ENCODE measurements around the gene ERC1. TPM values are rescaled to one million over a fixed set of nuclear protein-coding genes. Genes with fewer than 3 reads are reported as not detected.

Gene ERC1
- total and polyA plus RNA-seq, 2 donors from 2014 or later = 5.1 to 68.3 TPM

- intact Hi-C loops (cut with DNase I) = no loop called here
- no peak overlapping the region for H3K27ac ChIP-seq (ENCODE audit: low read depth in 2 of 2, low read length in 2 of 2)
- TF ChIP-seq CTCF (IDR thresholded peaks at IDR 0.05; ENCODE audit: borderline replicate concordance, extremely low read depth, insufficient read depth) = no peak
- H3K36me3 ChIP-seq (ENCODE audit: control insufficient read depth in 2 of 3, insufficient read depth in 3 of 3, low read length in 3 of 3) = no peaks in the 10 kb centered on the region
- H3K4me1 ChIP-seq (ENCODE audit: control insufficient read depth in 2 of 3, insufficient read depth in 2 of 3, low read depth in 1 of 3, low read length in 3 of 3) = no peaks in the 10 kb centered on the region
- H3K9ac ChIP-seq (ENCODE audit: low read length in 3 of 3) = no peak overlapping the region
- FAIRE-seq (no peak), DNase-seq (no peak)
- no peaks in the 10 kb centered on the region for H3K27me3 ChIP-seq (ENCODE audit: control insufficient read depth, insufficient read depth, low read length)
- no peak overlapping the region for H3K4me3 ChIP-seq (ENCODE audit: low read length in 3 of 3)
- no peaks in the 10 kb centered on the region for H3K9me3 ChIP-seq (ENCODE audit: control insufficient read depth in 2 of 3, insufficient read depth in 1 of 3, low read length in 3 of 3)
These were observed 28.3 kb downstream of the ERC1 start for GRCh38 chr12:1019283-1019682.

- no peak for TF ChIP-seq CTCF (IDR thresholded peaks at IDR 0.05; ENCODE audit: borderline replicate concordance, extremely low read depth, insufficient read depth)
- intact Hi-C loops (cut with DNase I) = no loop called here
- H3K27me3 ChIP-seq (ENCODE audit: control insufficient read depth, insufficient read depth, low read length) = no peaks in the 10 kb centered on the region
These were observed 29.4 kb downstream of the ERC1 start for GRCh38 chr12:1020389-1020788.

GRCh38 chr12:1022032-1022970 lies 31.3 kb downstream of the ERC1 start:
- no peak for TF ChIP-seq CTCF (IDR thresholded peaks at IDR 0.05; ENCODE audit: borderline replicate concordance, extremely low read depth, insufficient read depth)
- intact Hi-C loops (cut with DNase I) = no loop called here
- H3K9ac ChIP-seq (ENCODE audit: low read length in 3 of 3) = no peak overlapping the region
- no peaks in the 10 kb centered on the region for H3K9me3 ChIP-seq (ENCODE audit: control insufficient read depth in 2 of 3, insufficient read depth in 1 of 3, low read length in 3 of 3)
- H3K27me3 ChIP-seq (ENCODE audit: control insufficient read depth, insufficient read depth, low read length) = no peaks in the 10 kb centered on the region
- no peak overlapping the region for H3K4me3 ChIP-seq (ENCODE audit: low read length in 3 of 3)
- no peak for FAIRE-seq
- H3K36me3 ChIP-seq (ENCODE audit: control insufficient read depth in 2 of 3, insufficient read depth in 3 of 3, low read length in 3 of 3) = no peaks in the 10 kb centered on the region
- no peak overlapping the region for H3K27ac ChIP-seq (ENCODE audit: low read depth in 2 of 2, low read length in 2 of 2)
- no peak for DNase-seq
- H3K4me1 ChIP-seq (ENCODE audit: control insufficient read depth in 2 of 3, insufficient read depth in 2 of 3, low read depth in 1 of 3, low read length in 3 of 3) = no peaks in the 10 kb centered on the region

More at GRCh38 chr12:1020389-1020788, 29.4 kb downstream of the ERC1 start:
- DNase-seq (no peak), FAIRE-seq (no peak)
- no peaks in the 10 kb centered on the region for H3K36me3 ChIP-seq (ENCODE audit: control insufficient read depth in 2 of 3, insufficient read depth in 3 of 3, low read length in 3 of 3)
- H3K9me3 ChIP-seq (ENCODE audit: control insufficient read depth in 2 of 3, insufficient read depth in 1 of 3, low read length in 3 of 3) = no peaks in the 10 kb centered on the region
- no peak overlapping the region for H3K4me3 ChIP-seq (ENCODE audit: low read length in 3 of 3)
- no peak overlapping the region for H3K9ac ChIP-seq (ENCODE audit: low read length in 3 of 3)
- no peaks in the 10 kb centered on the region for H3K4me1 ChIP-seq (ENCODE audit: control insufficient read depth in 2 of 3, insufficient read depth in 2 of 3, low read depth in 1 of 3, low read length in 3 of 3)
- no peak overlapping the region for H3K27ac ChIP-seq (ENCODE audit: low read depth in 2 of 2, low read length in 2 of 2)

Measured in kidney (tissue), 14 donors.